Measurements from ENCODE around the gene ANKRD44. TPM values are rescaled to one million over a fixed set of nuclear protein-coding genes. Genes with fewer than 3 reads are reported as not detected.
"Not testable (repeated sequence)": the region's sequence is repeated elsewhere in the genome, so short reads cannot be mapped to it uniquely, and the experiment has no call there.

Gene ANKRD44
- total RNA-seq, 2 donors from 2014 or later, result 7.0 to 10.1 TPM

GRCh38 chr2:197069958-197070357, 240.6 kb downstream of the ANKRD44 start:
- DNase-seq (ENCODE audit: low spot score), result no peak
- no peak overlapping the region for H3K4me3 ChIP-seq

GRCh38 chr2:197062574-197062973, 248.0 kb downstream of the ANKRD44 start:
- H3K4me3 ChIP-seq; H3K27ac ChIP-seq; H3K9me3 ChIP-seq; H3K27me3 ChIP-seq; DNase-seq (ENCODE audit: low spot score); H3K4me1 ChIP-seq; H3K36me3 ChIP-seq: not testable (repeated sequence)

More at GRCh38 chr2:197069958-197070357, 240.6 kb downstream of the ANKRD44 start:
- no peak for TF ChIP-seq CTCF (IDR thresholded peaks at IDR 0.05)
- Histone ChIP-seq H3K9me3 (no peaks in the 10 kb centered on the region), H3K27me3 (no peaks in the 10 kb centered on the region), H3K4me1 (peaks cover 0 to 9% of the 10 kb centered on the region in 2 donors), H3K27ac (no peak overlapping the region), H3K36me3 (no peaks in the 10 kb centered on the region)

GRCh38 chr2:197059477-197059876, 251.1 kb downstream of the ANKRD44 start:
- no peak overlapping the region for H3K4me3 ChIP-seq
- H3K9me3 ChIP-seq, result peaks cover 0 to 7% of the 10 kb centered on the region in 2 donors
- H3K27me3 ChIP-seq, result no peaks in the 10 kb centered on the region
- H3K4me1 ChIP-seq, result no peaks in the 10 kb centered on the region
- TF ChIP-seq CTCF (IDR thresholded peaks at IDR 0.05), result no peak
- no peak overlapping the region for H3K27ac ChIP-seq
- DNase-seq (ENCODE audit: low spot score), result no peak
- peaks cover 4% of the 10 kb centered on the region for H3K36me3 ChIP-seq

- no peaks in the 10 kb centered on the region for H3K4me1 ChIP-seq
- no peak overlapping the region for H3K4me3 ChIP-seq
- no peak for TF ChIP-seq CTCF (IDR thresholded peaks at IDR 0.05)
- H3K27me3 ChIP-seq, result no peaks in the 10 kb centered on the region
- peaks cover 0 to 7% of the 10 kb centered on the region in 2 donors for H3K9me3 ChIP-seq
- H3K27ac ChIP-seq, result no peak overlapping the region
- H3K36me3 ChIP-seq, result peaks cover 4% of the 10 kb centered on the region
- DNase-seq (ENCODE audit: low spot score), result no peak
These were observed 251.7 kb downstream of the ANKRD44 start for GRCh38 chr2:197058777-197059300.

GRCh38 chr2:197057959-197058358, 252.6 kb downstream of the ANKRD44 start:
- no peak overlapping the region for H3K27ac ChIP-seq
- peaks cover 0 to 7% of the 10 kb centered on the region in 2 donors for H3K9me3 ChIP-seq
- no peak for TF ChIP-seq CTCF (IDR thresholded peaks at IDR 0.05)
- H3K4me3 ChIP-seq, result no peak overlapping the region
- no peaks in the 10 kb centered on the region for H3K27me3 ChIP-seq
- H3K36me3 ChIP-seq, result peaks cover 4% of the 10 kb centered on the region
- no peaks in the 10 kb centered on the region for H3K4me1 ChIP-seq
- no peak for DNase-seq (ENCODE audit: low spot score)

- Histone ChIP-seq H3K4me3 (no peak overlapping the region), H3K9me3 (peaks cover 0 to 7% of the 10 kb centered on the region in 2 donors), H3K36me3 (no peaks in the 10 kb centered on the region), H3K27me3 (no peaks in the 10 kb centered on the region), H3K4me1 (no peaks in the 10 kb centered on the region), H3K27ac (no peak overlapping the region)
- no peak for TF ChIP-seq CTCF (IDR thresholded peaks at IDR 0.05)
- no peak for DNase-seq (ENCODE audit: low spot score)
These were observed 255.5 kb downstream of the ANKRD44 start for GRCh38 chr2:197055045-197055444.

Data from right atrium auricular region (tissue), 2 donors.